Naive B cell (primary cell): ENCODE results near the gene SPATC1L. TPM values are rescaled to one million over a fixed set of nuclear protein-coding genes. Genes with fewer than 3 reads are reported as not detected.

ENCODE experiments used
- ATAC-seq, 2 donors: fragments of 150-1000 bp; cut with Tn5 transposase; 2 replicates each; pipeline ENCODE4 v1.10.0; 2021; ENCODE audit warnings: low read depth in 2 of 2, mild to moderate bottlenecking in 2 of 2, moderate library complexity in 2 of 2
- DNase-seq: peaks from one replicate; pipeline ENCODE4 v3.0.0; 2022
- H3K27ac Mint-ChIP-seq, 6 donors: one replicate each; pipeline ENCODE4 v1.8.0; 2020 to 2022; ENCODE audit warnings: mild to moderate bottlenecking in 6 of 6, mixed read lengths in 6 of 6, moderate library complexity in 5 of 6, inconsistent platforms in 2 of 6
- H3K27me3 Mint-ChIP-seq, 3 donors: one replicate each; pipeline ENCODE4 v1.8.0; 2021 to 2022; ENCODE audit warnings: mixed read lengths in 3 of 3, mild to moderate bottlenecking in 1 of 3
- H3K36me3 Mint-ChIP-seq, 2 donors: one replicate each; pipeline ENCODE4 v1.8.0; 2020 to 2022; ENCODE audit warnings: mixed read lengths in 2 of 2, inconsistent platforms in 1 of 2, mild to moderate bottlenecking in 1 of 2
- H3K4me1 Mint-ChIP-seq, 3 donors: one replicate each; pipeline ENCODE4 v1.8.0; 2020 to 2022; ENCODE audit warnings: mixed read lengths in 3 of 3, inconsistent platforms in 1 of 3, mild to moderate bottlenecking in 1 of 3, moderate library complexity in 1 of 3
- H3K4me3 Mint-ChIP-seq, 8 donors: one replicate each; pipeline ENCODE4 v1.8.0; 2020 to 2022; ENCODE audit warnings: mild to moderate bottlenecking in 8 of 8, mixed read lengths in 8 of 8, moderate library complexity in 8 of 8, inconsistent platforms in 2 of 8
- H3K9me3 Mint-ChIP-seq, 7 donors: one replicate each; pipeline ENCODE4 v1.8.0; 2020 to 2022; ENCODE audit warnings: mixed read lengths in 7 of 7, mild to moderate bottlenecking in 5 of 7, inconsistent platforms in 2 of 7, moderate library complexity in 1 of 7
- polyA plus RNA-seq, 6 donors: library from polyadenylated mRNA; unstranded; fragments of 300-500 nt; fragmentation: Illumina TruSeq; gene quantifications; one replicate each; pipeline ENCODE4 v1.2.3, GENCODE V29; 2021; ENCODE audit warnings: low read depth in 6 of 6

Gene SPATC1L
- polyA plus RNA-seq, 6 donors from 2014 or later: 4.8 to 13.5 (median 10.7) TPM

DNA sequence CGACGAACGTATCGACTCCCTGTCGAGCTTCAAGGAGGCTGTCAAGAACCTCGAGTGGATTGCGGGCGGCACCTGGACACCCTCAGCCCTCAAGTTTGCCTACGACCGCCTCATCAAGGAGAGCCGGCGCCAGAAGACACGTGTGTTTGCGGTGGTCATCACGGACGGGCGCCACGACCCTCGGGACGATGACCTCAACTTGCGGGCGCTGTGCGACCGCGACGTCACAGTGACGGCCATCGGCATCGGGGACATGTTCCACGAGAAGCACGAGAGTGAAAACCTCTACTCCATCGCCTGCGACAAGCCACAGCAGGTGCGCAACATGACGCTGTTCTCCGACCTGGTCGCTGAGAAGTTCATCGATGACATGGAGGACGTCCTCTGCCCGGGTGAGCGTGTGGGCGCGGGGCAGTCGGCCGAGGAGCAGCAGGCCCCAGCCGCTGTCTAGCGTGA is 58.4 kb downstream of the SPATC1L start:
- peaks cover 0 to 5% (median 0%) of the 10 kb centered on the region in 3 donors for H3K27me3 Mint-ChIP-seq
- no peaks in the 10 kb centered on the region for H3K36me3 Mint-ChIP-seq
- H3K27ac Mint-ChIP-seq: peak overlapping the region in 1 of 6 donors; percentile 49
- DNase-seq: no peak
- H3K9me3 Mint-ChIP-seq: peaks cover 0 to 9% (median 0%) of the 10 kb centered on the region in 7 donors
- no peak for ATAC-seq
- H3K4me3 Mint-ChIP-seq: no peak overlapping the region
- peaks cover 0 to 9% (median 0%) of the 10 kb centered on the region in 3 donors for H3K4me1 Mint-ChIP-seq

GRCh38 chr21:46124926-46125845 is 59.1 kb downstream of the SPATC1L start:
- Mint-ChIP-seq H3K27ac (peak overlapping the region in 1 of 6 donors; percentile 49), H3K4me3 (no peak overlapping the region), H3K36me3 (no peaks in the 10 kb centered on the region), H3K4me1 (peaks cover 0 to 9% (median 0%) of the 10 kb centered on the region in 3 donors), H3K9me3 (peaks cover 0 to 9% (median 0%) of the 10 kb centered on the region in 7 donors), H3K27me3 (peaks cover 0 to 5% (median 0%) of the 10 kb centered on the region in 3 donors)
- no peak for ATAC-seq
- no peak for DNase-seq

GRCh38 chr21:46124083-46124925 is 60.0 kb downstream of the SPATC1L start:
- Mint-ChIP-seq H3K4me1 (peaks cover 0 to 9% (median 0%) of the 10 kb centered on the region in 3 donors), H3K36me3 (no peaks in the 10 kb centered on the region), H3K9me3 (peaks cover 0 to 9% (median 0%) of the 10 kb centered on the region in 7 donors), H3K27me3 (peaks cover 0 to 5% (median 0%) of the 10 kb centered on the region in 3 donors), H3K27ac (no peak overlapping the region), H3K4me3 (no peak overlapping the region)
- DNase-seq: no peak
- ATAC-seq: no peak

GRCh38 chr21:46122758-46123683 is 61.2 kb downstream of the SPATC1L start:
- ATAC-seq (no peak), DNase-seq (no peak)
- H3K9me3 Mint-ChIP-seq: peaks cover 0 to 9% (median 0%) of the 10 kb centered on the region in 7 donors
- peak overlapping the region in 1 of 6 donors; percentile 45 for H3K27ac Mint-ChIP-seq
- H3K36me3 Mint-ChIP-seq: no peaks in the 10 kb centered on the region
- peaks cover 0 to 9% (median 0%) of the 10 kb centered on the region in 3 donors for H3K4me1 Mint-ChIP-seq
- H3K4me3 Mint-ChIP-seq: no peak overlapping the region
- H3K27me3 Mint-ChIP-seq: peaks cover 0 to 5% (median 0%) of the 10 kb centered on the region in 3 donors

DNA sequence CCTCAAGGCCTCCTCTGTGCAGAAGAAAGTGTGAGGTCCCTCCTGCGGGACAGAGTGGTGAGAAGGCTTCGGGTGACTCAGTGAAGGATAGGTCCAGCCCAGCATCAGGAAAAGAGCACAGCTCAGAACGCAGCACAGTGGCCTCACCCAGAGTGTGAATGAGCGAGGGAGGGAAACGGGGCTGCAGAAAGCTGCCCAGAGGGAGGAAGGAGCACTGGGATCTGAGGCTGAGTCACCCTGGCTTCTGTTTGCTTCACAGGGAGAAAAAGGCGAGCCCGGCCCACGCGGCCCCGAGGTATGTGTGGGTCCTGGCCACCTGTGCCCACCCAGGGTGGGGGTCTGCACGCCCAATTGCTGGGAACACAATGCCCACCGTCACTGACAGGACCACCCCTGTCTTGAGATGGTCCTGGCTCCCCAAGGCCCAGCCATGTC is 62.0 kb downstream of the SPATC1L start:
- Mint-ChIP-seq H3K27ac (peak overlapping the region in 1 of 6 donors; percentile 86), H3K4me1 (peaks cover 0 to 9% (median 0%) of the 10 kb centered on the region in 3 donors), H3K36me3 (no peaks in the 10 kb centered on the region), H3K9me3 (peaks cover 0 to 9% (median 0%) of the 10 kb centered on the region in 7 donors), H3K4me3 (no peak overlapping the region), H3K27me3 (peaks cover 0 to 5% (median 0%) of the 10 kb centered on the region in 3 donors)
- no peak for ATAC-seq
- no peak for DNase-seq

DNA sequence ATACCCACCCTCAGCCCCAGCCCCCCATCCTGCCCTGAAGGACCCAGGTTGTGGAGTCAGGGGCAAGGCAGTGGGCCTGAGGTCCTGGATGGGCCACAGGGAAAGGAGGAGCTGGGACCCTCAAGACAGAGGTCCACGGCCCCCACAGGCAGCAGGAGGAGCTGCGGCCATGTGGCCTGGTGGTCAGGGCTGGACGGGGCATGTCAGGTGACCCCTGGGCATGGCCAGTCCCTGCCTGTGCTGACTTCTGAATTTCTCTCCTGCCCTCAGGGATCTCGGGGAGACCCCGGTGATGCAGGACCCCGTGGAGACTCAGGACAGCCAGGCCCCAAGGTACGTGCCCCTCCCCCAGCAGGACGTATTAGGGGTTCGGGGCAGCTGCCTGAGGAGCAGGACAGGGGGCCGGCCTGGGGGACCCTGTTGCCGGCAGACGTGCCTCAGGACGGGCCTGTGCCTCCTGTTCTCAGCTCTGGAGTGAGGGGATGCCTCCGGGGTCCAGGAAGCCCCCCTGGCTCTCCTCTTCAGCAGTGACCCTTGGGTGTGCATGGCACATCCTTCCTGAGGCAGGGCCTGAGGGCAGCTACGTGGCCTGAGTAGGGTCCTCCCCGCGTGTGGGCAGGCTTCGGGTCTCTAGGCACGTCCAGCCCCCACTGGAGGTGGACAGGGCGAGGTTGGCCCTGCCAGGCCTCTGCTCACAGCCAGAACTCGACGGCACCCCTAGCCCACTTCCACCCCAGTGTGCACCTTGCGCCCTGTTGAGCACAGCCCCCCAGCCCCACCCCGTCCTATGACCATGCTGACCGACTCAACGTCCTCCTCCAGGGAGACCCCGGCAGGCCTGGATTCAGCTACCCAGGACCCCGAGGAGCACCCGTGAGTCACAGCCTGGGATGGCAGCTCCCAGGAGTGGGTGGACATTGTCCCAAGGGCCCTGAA is 62.7 kb downstream of the SPATC1L start:
- Mint-ChIP-seq H3K4me1 (peaks cover 0 to 9% (median 0%) of the 10 kb centered on the region in 3 donors), H3K4me3 (no peak overlapping the region), H3K27ac (no peak overlapping the region), H3K27me3 (peaks cover 0 to 5% (median 0%) of the 10 kb centered on the region in 3 donors), H3K36me3 (no peaks in the 10 kb centered on the region), H3K9me3 (peaks cover 0 to 9% (median 0%) of the 10 kb centered on the region in 7 donors)
- DNase-seq: no peak
- ATAC-seq: no peak

GRCh38 chr21:46120301-46121285 is 63.7 kb downstream of the SPATC1L start:
- no peak for DNase-seq
- H3K4me1 Mint-ChIP-seq: peaks cover 0 to 9% (median 0%) of the 10 kb centered on the region in 3 donors
- peaks cover 0 to 5% (median 0%) of the 10 kb centered on the region in 3 donors for H3K27me3 Mint-ChIP-seq
- ATAC-seq: no peak
- no peaks in the 10 kb centered on the region for H3K36me3 Mint-ChIP-seq
- no peak overlapping the region for H3K27ac Mint-ChIP-seq
- H3K4me3 Mint-ChIP-seq: no peak overlapping the region
- H3K9me3 Mint-ChIP-seq: peaks cover 0 to 9% (median 0%) of the 10 kb centered on the region in 7 donors

DNA sequence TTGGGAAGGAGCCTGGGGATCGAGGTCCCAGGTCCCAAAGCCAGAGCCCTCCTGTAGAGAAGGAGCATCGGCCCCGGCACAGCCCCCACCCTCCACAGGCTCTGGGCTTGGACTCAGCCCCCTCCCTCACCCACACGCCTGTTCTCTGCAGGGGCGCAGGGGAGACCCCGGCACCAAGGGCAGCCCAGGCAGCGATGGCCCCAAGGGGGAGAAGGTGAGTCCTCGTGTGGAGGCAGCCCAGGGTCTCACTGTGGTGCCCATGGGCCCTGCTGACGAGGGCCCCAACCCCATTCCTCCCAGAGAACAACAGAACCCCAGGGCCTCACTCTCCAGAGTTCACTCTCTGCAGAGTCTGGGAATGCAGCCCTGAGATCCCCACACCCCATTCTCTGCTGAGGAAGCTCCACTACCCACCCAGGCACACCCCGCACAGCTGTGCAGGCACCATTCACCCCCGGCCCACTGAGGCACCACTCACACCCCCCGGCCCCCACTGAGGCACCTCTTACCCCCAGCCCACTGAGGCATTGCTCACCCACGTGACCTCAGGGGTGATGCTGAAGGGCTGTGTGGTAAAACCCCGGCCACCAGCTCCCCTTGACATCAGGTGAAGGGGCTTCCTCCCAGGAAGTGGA is 64.5 kb downstream of the SPATC1L start:
- Mint-ChIP-seq H3K27ac (no peak overlapping the region), H3K4me3 (no peak overlapping the region), H3K9me3 (peaks cover 0 to 9% (median 0%) of the 10 kb centered on the region in 7 donors), H3K27me3 (peaks cover 0 to 5% (median 0%) of the 10 kb centered on the region in 3 donors), H3K4me1 (peaks cover 0 to 9% (median 0%) of the 10 kb centered on the region in 3 donors), H3K36me3 (no peaks in the 10 kb centered on the region)
- no peak for DNase-seq
- no peak for ATAC-seq

DNA sequence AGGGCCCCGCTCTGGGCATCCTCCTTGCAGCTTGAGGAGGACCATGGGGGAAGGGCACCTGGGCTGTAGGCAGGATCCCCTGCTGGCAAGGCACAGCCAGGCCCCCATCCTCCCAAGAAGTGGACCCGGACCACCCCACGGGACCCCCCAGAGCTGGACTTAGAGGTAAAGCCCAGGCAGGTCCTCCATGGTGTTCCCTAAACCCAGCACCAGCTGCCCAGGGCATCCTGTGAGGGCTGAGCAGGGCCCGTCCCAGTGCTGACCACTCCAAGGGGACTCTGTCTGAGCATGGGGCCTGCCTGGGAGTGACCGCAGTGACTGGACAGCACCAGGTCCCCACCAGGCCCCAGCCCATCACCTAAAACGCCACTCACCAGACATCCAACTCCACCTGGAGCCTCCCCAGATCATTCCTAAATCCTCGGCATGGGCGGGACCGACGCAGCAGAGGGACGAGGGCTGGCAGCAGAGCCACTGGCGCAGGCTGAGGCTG is 65.1 kb downstream of the SPATC1L start:
- H3K27me3 Mint-ChIP-seq: peaks cover 0 to 5% (median 0%) of the 10 kb centered on the region in 3 donors
- peaks cover 0 to 9% (median 0%) of the 10 kb centered on the region in 7 donors for H3K9me3 Mint-ChIP-seq
- ATAC-seq: no peak
- peaks cover 0 to 9% (median 0%) of the 10 kb centered on the region in 3 donors for H3K4me1 Mint-ChIP-seq
- no peak overlapping the region for H3K4me3 Mint-ChIP-seq
- H3K36me3 Mint-ChIP-seq: no peaks in the 10 kb centered on the region
- no peak overlapping the region for H3K27ac Mint-ChIP-seq
- no peak for DNase-seq
